OCI-LY3 (cell line): Measurements from ENCODE around the gene LIPE.

Source experiments
- EZH2phosphoT487 ChIP-seq: fragments of 200-600 bp; shearing (Covaris generic); IDR thresholded peaks from 2 replicates; pipeline ENCODE4 v1.6.1; 2018; ENCODE audit warnings: antibody characterized with exemption, mixed run types, low read depth
- TF ChIP-seq, protein P1 (sequence below): fragments of 200-600, 300-600 bp; sonication (generic); IDR thresholded peaks from 2 replicates; pipeline ENCODE4 v1.5.1; 2014; ENCODE audit warnings: antibody characterized with exemption, low read length, low read depth

DNA sequence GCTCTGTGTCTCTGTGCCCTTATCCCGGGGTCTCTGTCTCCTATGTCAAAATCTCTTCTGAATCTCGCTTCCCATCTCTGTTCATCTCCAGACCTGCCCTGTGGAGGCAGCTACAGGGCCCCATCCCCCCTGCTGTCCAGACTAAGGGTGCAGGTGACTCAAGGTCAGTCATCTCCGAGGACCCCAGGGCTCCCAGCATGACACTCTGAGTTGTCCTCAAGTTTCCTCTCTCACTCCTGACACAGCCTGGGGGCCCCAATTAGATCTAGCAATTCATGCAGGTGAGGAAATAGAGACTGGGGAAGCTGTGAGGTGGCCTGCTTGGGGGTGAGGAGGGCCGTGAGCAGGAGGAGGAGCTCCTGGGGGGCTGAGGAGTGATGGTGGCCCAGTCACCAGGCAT is 35.0 kb downstream of the LIPE start:
- TF ChIP-seq, protein P1, sequence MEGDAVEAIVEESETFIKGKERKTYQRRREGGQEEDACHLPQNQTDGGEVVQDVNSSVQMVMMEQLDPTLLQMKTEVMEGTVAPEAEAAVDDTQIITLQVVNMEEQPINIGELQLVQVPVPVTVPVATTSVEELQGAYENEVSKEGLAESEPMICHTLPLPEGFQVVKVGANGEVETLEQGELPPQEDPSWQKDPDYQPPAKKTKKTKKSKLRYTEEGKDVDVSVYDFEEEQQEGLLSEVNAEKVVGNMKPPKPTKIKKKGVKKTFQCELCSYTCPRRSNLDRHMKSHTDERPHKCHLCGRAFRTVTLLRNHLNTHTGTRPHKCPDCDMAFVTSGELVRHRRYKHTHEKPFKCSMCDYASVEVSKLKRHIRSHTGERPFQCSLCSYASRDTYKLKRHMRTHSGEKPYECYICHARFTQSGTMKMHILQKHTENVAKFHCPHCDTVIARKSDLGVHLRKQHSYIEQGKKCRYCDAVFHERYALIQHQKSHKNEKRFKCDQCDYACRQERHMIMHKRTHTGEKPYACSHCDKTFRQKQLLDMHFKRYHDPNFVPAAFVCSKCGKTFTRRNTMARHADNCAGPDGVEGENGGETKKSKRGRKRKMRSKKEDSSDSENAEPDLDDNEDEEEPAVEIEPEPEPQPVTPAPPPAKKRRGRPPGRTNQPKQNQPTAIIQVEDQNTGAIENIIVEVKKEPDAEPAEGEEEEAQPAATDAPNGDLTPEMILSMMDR = no peak
- TF ChIP-seq EZH2phosphoT487 = no peak
